Liver (tissue), 3 donors: Measurements from ENCODE around the gene PRKCH.

Source experiments
- CTCF ChIP-seq: fragments of 150-350 bp; IDR thresholded peaks from 2 replicates; pipeline ENCODE4 v1.5.1; 2017; ENCODE audit warnings: improper control_type of control experiment, low read depth, low read length; ENCODE audit not compliant: missing input control
- GABPA ChIP-seq, 2 donors: IDR thresholded peaks in 1 of 2; conservative IDR thresholded peaks in 1 of 2; 2 replicates each; pipeline ENCODE4 v1.6.1; 2016; ENCODE audit warnings: antibody characterized with exemption in 2 of 2, mild to moderate bottlenecking in 1 of 2, moderate library complexity in 1 of 2
- HNF4G ChIP-seq: IDR thresholded peaks from 2 replicates; pipeline ENCODE4 v1.6.1; 2016; ENCODE audit warnings: antibody characterized with exemption
- JUND ChIP-seq, 2 donors: IDR thresholded peaks; 2 replicates each; pipeline ENCODE4 v1.6.1; 2016; ENCODE audit warnings: antibody characterized with exemption in 2 of 2
- RAD21 ChIP-seq, 2 donors: IDR thresholded peaks; 2 replicates each; pipeline ENCODE4 v1.6.1; 2016; ENCODE audit warnings: antibody characterized with exemption in 2 of 2, mild to moderate bottlenecking in 2 of 2
- SP1 ChIP-seq: IDR thresholded peaks from 2 replicates; pipeline ENCODE4 v1.6.1; 2018; ENCODE audit warnings: antibody characterized with exemption, mild to moderate bottlenecking
- TAF1 ChIP-seq: conservative IDR thresholded peaks from 2 replicates; pipeline ENCODE4 v1.6.1; 2016; ENCODE audit warnings: antibody characterized with exemption, mild to moderate bottlenecking
- donor health status: healthy.
- donor health status: healthy.

DNA sequence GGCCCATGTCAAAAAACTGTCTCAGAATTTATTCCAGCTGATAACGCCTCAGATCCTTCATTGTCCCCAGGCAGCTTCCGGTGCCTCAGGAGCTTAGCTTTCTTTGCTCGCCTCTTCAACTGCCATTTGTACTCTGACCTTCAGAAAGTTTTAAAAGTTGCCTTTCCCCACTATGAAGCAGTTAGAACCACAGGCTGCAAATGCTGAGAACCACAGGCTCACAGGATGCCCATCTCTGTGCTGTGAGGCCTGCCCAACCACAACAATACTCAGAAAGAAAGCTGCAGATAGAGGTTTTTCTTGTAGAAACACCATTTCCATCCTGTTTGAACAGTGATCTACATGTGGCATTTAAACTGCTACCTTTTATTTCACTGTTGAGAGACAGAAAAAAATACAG is 131.1 kb downstream of the PRKCH start:
- TF ChIP-seq CTCF (no peak), JUND (IDR thresholded peaks at IDR 0.05) (no peak), GABPA (IDR thresholded peaks at IDR 0.05 in 1 of 2, conservative IDR thresholded peaks at IDR 0.05 in 1 of 2) (no peak), HNF4G (no peak), TAF1 (no peak), RAD21 (IDR thresholded peaks at IDR 0.05) (no peak), SP1 (no peak)
